Tibial artery (tissue), 4 donors: ENCODE data around the gene CYP4F22.

ENCODE experiments used
- DNase-seq, 2 donors: peaks; one replicate each; pipeline ENCODE4 v3.0.0-alpha.2; 2019
- H3K27ac ChIP-seq, 2 donors: fragments of 200-600 bp; sonication (generic) in 1 of 2; 1 replicate in 1 of 2; 2 replicates in 1 of 2; pipeline ENCODE4 v1.5.1; 2018 to 2019; ENCODE audit warnings: mild to moderate bottlenecking in 1 of 2
- H3K27me3 ChIP-seq, 2 donors: fragments of 200-600 bp; sonication (generic) in 1 of 2; one replicate each; pipeline versions ENCODE4 v1.5.1 to v1.6.0; 2016 to 2019
- H3K36me3 ChIP-seq, 3 donors: fragments of 200-600 bp; sonication (generic) in 2 of 3; one replicate each; pipeline ENCODE4 v1.5.1; 2016 to 2019; ENCODE audit warnings: mild to moderate bottlenecking in 2 of 3
- H3K4me1 ChIP-seq, 4 donors: fragments of 200-600 bp; sonication (generic) in 2 of 4; 1 replicate in 3 of 4; 2 replicates in 1 of 4; pipeline ENCODE4 v1.5.1; 2016 to 2019
- H3K4me3 ChIP-seq, 2 donors: fragments of 200-600 bp; sonication (generic) in 1 of 2; 1 replicate in 1 of 2; 2 replicates in 1 of 2; pipeline ENCODE4 v1.5.1; 2018 to 2019; ENCODE audit warnings: mild to moderate bottlenecking in 2 of 2
- H3K9me3 ChIP-seq, 3 donors: fragments of 200-600 bp; sonication (generic) in 1 of 3; one replicate each; pipeline ENCODE4 v1.5.1; 2016 to 2019
- CTCF ChIP-seq, 2 experiments: fragments of 200-600 bp in 1 of 2; fragments of 450-650 bp in 1 of 2; IDR thresholded peaks; one replicate each; pipeline ENCODE4 v1.5.1; 2017 to 2019; ENCODE audit warnings: antibody characterized with exemption in 2 of 2, mild to moderate bottlenecking in 1 of 2, moderate library complexity in 1 of 2
- intact Hi-C: fragments of 100-400 bp; cut with DNase I; formaldehyde crosslinking; loops from one replicate; pipeline ENCODE4 v1.15.0; 2023; ENCODE audit warnings: low total_unique reads

The CYP4F22 gene

GRCh38 chr19:15548648-15549047 lies 40.3 kb downstream of the CYP4F22 start:
- Histone ChIP-seq H3K4me3 (no peak overlapping the region), H3K27me3 (peaks cover 0 to 50% of the 10 kb centered on the region in 2 donors), H3K4me1 (peaks cover 0 to 12% (median 10%) of the 10 kb centered on the region in 4 donors), H3K9me3 (no peaks in the 10 kb centered on the region), H3K36me3 (no peaks in the 10 kb centered on the region), H3K27ac (no peak overlapping the region)
- DNase-seq, result no peak
- no peak for TF ChIP-seq CTCF (IDR thresholded peaks at IDR 0.05)
- intact Hi-C loops, result no loop called here

GRCh38 chr19:15549581-15549980 lies 41.3 kb downstream of the CYP4F22 start:
- Histone ChIP-seq H3K27me3 (peaks cover 0 to 41% of the 10 kb centered on the region in 2 donors), H3K9me3 (no peaks in the 10 kb centered on the region), H3K27ac (no peak overlapping the region), H3K36me3 (no peaks in the 10 kb centered on the region), H3K4me1 (peaks cover 0 to 12% (median 10%) of the 10 kb centered on the region in 4 donors), H3K4me3 (no peak overlapping the region)
- DNase-seq, result no peak
- intact Hi-C loops, result no loop called here
- no peak for TF ChIP-seq CTCF (IDR thresholded peaks at IDR 0.05)

- no peak for TF ChIP-seq CTCF (IDR thresholded peaks at IDR 0.05)
- H3K4me3 ChIP-seq, result no peak overlapping the region
- intact Hi-C loops, result loop anchor here (5.0 to 10.0 kb wide), 5 partner anchors 98 to 458 kb away; partner anchors contain the start of gene BRD4
- no peaks in the 10 kb centered on the region for H3K9me3 ChIP-seq
- no peaks in the 10 kb centered on the region for H3K36me3 ChIP-seq
- peaks cover 0 to 41% of the 10 kb centered on the region in 2 donors for H3K27me3 ChIP-seq
- no peak for DNase-seq
- H3K4me1 ChIP-seq, result peaks cover 0 to 12% (median 10%) of the 10 kb centered on the region in 4 donors
- H3K27ac ChIP-seq, result no peak overlapping the region
Measured at GRCh38 chr19:15550273-15550672, 41.9 kb downstream of the CYP4F22 start.

GRCh38 chr19:15550929-15551292 lies 42.6 kb downstream of the CYP4F22 start:
- Histone ChIP-seq H3K4me3 (peak overlapping the region; percentile 22 to 41), H3K27ac (no peak overlapping the region), H3K27me3 (peaks cover 0 to 41% of the 10 kb centered on the region in 2 donors), H3K9me3 (no peaks in the 10 kb centered on the region), H3K36me3 (no peaks in the 10 kb centered on the region), H3K4me1 (peaks cover 0 to 18% (median 14%) of the 10 kb centered on the region in 4 donors)
- no peak for DNase-seq
- TF ChIP-seq CTCF (IDR thresholded peaks at IDR 0.05), result no peak
- intact Hi-C loops, result loop anchor here (5.0 to 10.0 kb wide), 5 partner anchors 99 to 459 kb away; partner anchors contain the start of gene BRD4

GRCh38 chr19:15551293-15552004 lies 43.1 kb downstream of the CYP4F22 start:
- Histone ChIP-seq H3K9me3 (no peaks in the 10 kb centered on the region), H3K27ac (no peak overlapping the region), H3K27me3 (peaks cover 0 to 41% of the 10 kb centered on the region in 2 donors), H3K4me1 (peaks cover 0 to 24% (median 17%) of the 10 kb centered on the region in 4 donors), H3K36me3 (no peaks in the 10 kb centered on the region), H3K4me3 (peak overlapping the region; percentile 22 to 41)
- intact Hi-C loops, result loop anchor here (5.0 to 10.0 kb wide), 5 partner anchors 99 to 459 kb away; partner anchors contain the start of gene BRD4
- no peak for TF ChIP-seq CTCF (IDR thresholded peaks at IDR 0.05)
- DNase-seq, result no peak
